ENCODE data around the gene TRMT6. TPM values are rescaled to one million over a fixed set of nuclear protein-coding genes. Genes with fewer than 3 reads are reported as not detected.

The TRMT6 gene
- total RNA-seq, 1 donor from 2014 or later, result 6.8 TPM

GRCh38 chr20:5887386-5887785 is 62.9 kb downstream of the TRMT6 start:
- Histone ChIP-seq H3K9me3 (ENCODE audit: control insufficient read depth in 3 of 3, low read length in 3 of 3) (no peaks in the 10 kb centered on the region), H3K4me3 (ENCODE audit: low read length in 3 of 3) (no peak overlapping the region), H3K4me1 (ENCODE audit: control insufficient read depth in 3 of 3, insufficient read depth in 3 of 3, low read length in 3 of 3) (peaks cover 42 to 48% (median 46%) of the 10 kb centered on the region in 3 donors), H3K27ac (ENCODE audit: low read depth, low read length) (peak overlapping the region; percentile 70), H3K36me3 (ENCODE audit: control insufficient read depth in 3 of 3, insufficient read depth in 3 of 3, low read length in 3 of 3) (no peaks in the 10 kb centered on the region), H3K27me3 (ENCODE audit: control insufficient read depth in 3 of 3, insufficient read depth in 3 of 3, low read length in 3 of 3) (no peaks in the 10 kb centered on the region), H3K9ac (ENCODE audit: low read depth in 1 of 3, low read length in 3 of 3) (peak overlapping the region in 1 of 3 donors; percentile 74)

Small RNA genes lying within 50 kb of the gene (small RNA-seq; reads per million reads assigned to genes)
- gene RF00019, result not detected
- 0.23 reads per million, percentile 10 among the genes with 10 or more reads in this experiment for gene RNU1-55P

Other genes starting within 250 kb of the TRMT6 start
- 12.5 TPM for gene SHLD1, start 200.1 kb downstream of the TRMT6 start, total RNA-seq
- not detected for gene CHGB, start 39.0 kb downstream of the TRMT6 start, total RNA-seq
- 4.7 TPM for gene MCM8, start 119 bp upstream of the TRMT6 start, total RNA-seq
- gene CRLS1, start 55.6 kb upstream of the TRMT6 start, total RNA-seq, result 51.7 TPM
- under 0.01 TPM for gene LRRN4, start 103.5 kb upstream of the TRMT6 start, total RNA-seq
- not detected for gene FERMT1, start 172.5 kb upstream of the TRMT6 start, total RNA-seq

Measured in skeletal muscle tissue (tissue), 5 donors.